Activated naive CD4-positive, alpha-beta T cell treated with anti-CD3 and anti-CD28 coated beads for 36 hours (primary cell): ENCODE measurements around the gene DNMT3L. TPM values are rescaled to one million over a fixed set of nuclear protein-coding genes. Genes with fewer than 3 reads are reported as not detected.
A peak's percentile ranks its signal among the peaks of the same experiment; 100 is the strongest.
"Not testable (repeated sequence)": the region's sequence is repeated elsewhere in the genome, so short reads cannot be mapped to it uniquely, and the experiment has no call there.

Source experiments
- CTCF ChIA-PET: fragments of 350-600 bp; sonication (Branson Sonifier 250); formaldehyde crosslinking; loops from one replicate; lab custom pipeline; 2021; ENCODE audit warnings: antibody characterized with exemption; lab: Charles Lee
- DNase-seq: peaks from one replicate; pipeline ENCODE4 v3.0.0-alpha.2; 2020
- H3K27ac Mint-ChIP-seq: one replicate; pipeline ENCODE4 v1.8.0; 2021; ENCODE audit warnings: mild to moderate bottlenecking, mixed read lengths
- H3K27me3 Mint-ChIP-seq: one replicate; pipeline ENCODE4 v1.8.0; 2021; ENCODE audit warnings: low read depth, mixed read lengths
- H3K36me3 Mint-ChIP-seq: one replicate; pipeline ENCODE4 v1.8.0; 2021; ENCODE audit warnings: low read depth, mixed read lengths
- H3K4me1 Mint-ChIP-seq: one replicate; pipeline ENCODE4 v1.8.0; 2021; ENCODE audit warnings: low read depth, mixed read lengths
- H3K4me3 Mint-ChIP-seq: one replicate; pipeline ENCODE4 v1.8.0; 2021; ENCODE audit warnings: mild to moderate bottlenecking, moderate library complexity, mixed read lengths
- H3K9me3 Mint-ChIP-seq: one replicate; pipeline ENCODE4 v1.8.0; 2021; ENCODE audit warnings: mixed read lengths
- intact Hi-C: fragments of 100-400 bp; cut with micrococcal nuclease; formaldehyde crosslinking; loops from one replicate; pipeline ENCODE4 v1.15.1; 2023
- total RNA-seq, 2 experiments: library from RNA; stranded (reverse); gene quantifications; one replicate each; pipeline ENCODE4 v1.2.3, GENCODE V29; 2021

Gene DNMT3L
- total RNA-seq, result not detected

DNA sequence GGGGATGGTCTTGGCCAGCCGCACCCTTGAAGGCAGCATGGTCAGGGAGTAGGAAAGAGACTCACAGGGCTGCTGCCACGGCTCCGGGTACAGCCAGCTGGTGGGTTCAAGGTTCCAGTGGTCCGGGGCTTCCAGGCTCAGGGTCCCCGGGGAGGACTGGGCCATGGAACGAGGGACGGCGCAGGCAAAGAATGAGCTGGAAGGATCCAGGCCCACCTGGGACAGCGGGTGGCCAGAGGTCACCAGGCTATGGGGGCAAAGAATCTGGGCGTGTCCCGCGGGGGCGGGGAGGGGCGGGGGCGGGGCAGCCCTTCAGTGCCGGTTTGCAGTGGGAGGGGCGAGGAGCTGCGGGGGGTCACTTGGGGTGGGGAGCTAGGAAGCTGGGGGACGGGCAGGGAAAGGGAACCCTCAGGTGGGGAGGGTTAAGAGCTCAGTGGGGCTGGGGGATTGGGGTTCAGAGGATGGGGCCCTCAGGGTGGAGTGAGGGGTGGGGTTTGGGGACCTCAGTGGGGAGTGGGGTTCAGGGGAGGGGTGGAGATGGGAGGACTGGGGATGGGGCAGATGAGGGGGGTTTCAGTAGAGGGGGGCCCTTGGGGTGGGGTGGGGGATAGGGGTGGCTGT is at the start of gene DNMT3L:
DNMT3L (minus strand) TSS at position 223 of the 621 bp plus-strand sequence. CDS start 638 bp downstream, outside the sequence.
- Mint-ChIP-seq H3K9me3 (no peaks in the 10 kb centered on the region), H3K36me3 (no peaks in the 10 kb centered on the region), H3K4me1 (no peaks in the 10 kb centered on the region), H3K27ac (no peak within 1 kb of the TSS), H3K27me3 (no peaks in the 10 kb centered on the region), H3K4me3 (no peak within 1 kb of the TSS)
- CTCF ChIA-PET, result interaction anchor here (0.6 to 1.1 kb wide), 2 partner anchors 36 to 89 kb away, joined by 3 to 4 read pairs; no protein-coding TSS in a partner anchor
- no peak for DNase-seq
- intact Hi-C loops, result no loop called here

DNA sequence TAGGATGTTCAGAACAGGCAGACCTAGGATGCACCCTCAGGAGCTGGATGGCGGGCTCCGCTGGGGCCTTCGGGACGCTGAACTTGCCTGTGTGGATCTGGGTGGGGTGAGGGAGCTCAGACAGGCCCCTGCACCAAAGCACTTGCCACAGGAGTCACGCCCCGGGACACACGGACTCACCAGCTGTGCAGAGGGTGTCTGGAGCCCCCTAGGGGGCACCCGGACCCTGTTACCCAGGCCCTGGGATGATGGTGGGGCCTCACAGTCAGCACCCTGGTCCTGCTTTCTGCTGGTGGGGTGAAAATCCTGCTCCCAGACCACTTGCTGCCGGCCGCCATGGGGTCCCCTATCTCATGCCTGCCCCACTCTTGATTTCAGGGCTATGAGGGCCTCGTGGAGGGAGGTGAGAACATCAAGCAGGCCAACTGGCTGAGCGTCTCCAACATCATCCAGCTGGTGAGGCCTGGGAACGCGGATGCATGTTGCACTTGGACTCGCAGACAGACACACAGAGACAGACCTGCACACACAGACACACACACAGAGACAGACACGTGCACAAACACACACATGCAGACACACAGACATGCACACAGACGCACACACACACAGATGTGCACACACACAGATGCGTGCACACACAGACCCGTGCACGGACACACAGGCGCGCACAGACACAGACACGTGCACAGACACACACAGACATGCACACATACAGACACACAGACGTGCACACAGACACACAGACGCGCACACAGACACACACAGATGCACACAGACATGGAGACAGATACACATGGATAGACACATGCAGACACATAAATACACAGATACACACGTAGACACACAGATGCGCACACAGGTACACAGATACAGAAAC is 49.2 kb upstream of the DNMT3L start:
- Mint-ChIP-seq H3K36me3 (peaks cover 10% of the 10 kb centered on the region), H3K4me3 (no peak overlapping the region), H3K27ac (no peak overlapping the region), H3K27me3 (no peaks in the 10 kb centered on the region), H3K4me1 (no peaks in the 10 kb centered on the region), H3K9me3 (no peaks in the 10 kb centered on the region)
- no peak for DNase-seq
- intact Hi-C loops, result no loop called here
- CTCF ChIA-PET, result no interaction called here

DNA sequence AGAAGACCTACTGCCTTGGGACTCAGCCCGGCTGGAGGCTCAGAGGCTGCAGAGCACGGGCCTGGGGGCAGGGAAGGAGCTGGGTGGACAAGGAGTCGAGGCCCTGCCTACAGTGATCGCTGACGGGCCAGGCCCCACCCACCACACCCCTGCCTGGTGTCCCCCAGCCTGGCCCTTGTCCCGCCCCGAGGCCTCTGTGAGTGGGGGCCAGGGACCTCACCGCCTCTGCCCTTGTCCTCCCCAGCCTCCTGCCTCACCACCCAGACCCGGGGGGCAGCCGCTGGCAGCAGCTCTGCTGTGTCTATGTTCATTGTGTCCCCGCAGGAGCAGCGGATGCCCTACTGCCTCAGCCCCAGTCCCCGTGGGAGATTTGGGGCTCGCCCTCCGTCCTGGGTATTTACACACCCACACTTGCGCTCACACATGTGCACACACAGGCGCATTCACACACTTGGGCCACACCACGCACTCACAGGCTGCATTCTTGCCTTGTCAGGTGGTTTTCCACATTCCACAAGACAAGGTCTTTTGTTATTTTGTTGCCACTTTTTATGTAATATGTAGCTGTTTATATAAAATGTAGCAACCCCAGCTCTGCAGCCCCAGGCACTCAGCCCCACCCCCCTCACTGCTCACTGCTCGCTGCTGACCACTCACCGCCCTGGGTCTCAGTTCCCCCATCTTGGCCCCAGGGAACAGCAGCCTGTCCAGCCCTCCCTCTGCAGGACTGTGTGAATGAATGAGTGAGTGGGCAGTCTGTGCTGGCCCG is 45.4 kb upstream of the DNMT3L start:
- CTCF ChIA-PET, result no interaction called here
- intact Hi-C loops, result loop anchor here (10.0 kb wide), 1 partner anchor 148 kb away; the partner anchor contains the start of gene LRRC3
- no peak overlapping the region for H3K4me3 Mint-ChIP-seq
- DNase-seq, result no peak
- H3K36me3 Mint-ChIP-seq, result peaks cover 10% of the 10 kb centered on the region
- no peaks in the 10 kb centered on the region for H3K27me3 Mint-ChIP-seq
- no peak overlapping the region for H3K27ac Mint-ChIP-seq
- peaks cover 21% of the 10 kb centered on the region for H3K4me1 Mint-ChIP-seq
- H3K9me3 Mint-ChIP-seq, result no peaks in the 10 kb centered on the region

DNA sequence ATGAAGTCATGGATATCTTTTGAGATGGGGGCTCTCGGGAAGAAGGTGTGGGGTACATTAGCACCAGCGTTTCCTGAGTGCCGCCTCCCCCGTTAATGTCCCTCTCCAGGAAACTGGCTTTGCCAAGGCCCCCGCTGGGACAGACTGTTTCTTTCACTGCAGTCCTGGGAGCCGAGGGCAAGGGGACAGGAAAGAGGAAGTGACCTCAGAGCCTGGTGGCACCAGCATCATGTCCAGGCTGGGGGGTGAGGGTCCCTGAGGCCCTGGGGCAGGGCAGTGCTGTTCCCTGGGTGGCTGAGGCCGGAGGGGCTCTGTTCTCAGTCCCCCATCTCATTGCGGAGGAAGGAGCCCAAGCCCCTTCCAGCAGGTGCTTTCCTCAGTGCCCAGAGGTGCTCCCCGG is 44.0 kb upstream of the DNMT3L start:
- Mint-ChIP-seq H3K4me3 (no peak overlapping the region), H3K27ac (no peak overlapping the region), H3K36me3 (peaks cover 2% of the 10 kb centered on the region), H3K9me3 (no peaks in the 10 kb centered on the region), H3K27me3 (no peaks in the 10 kb centered on the region), H3K4me1 (peaks cover 35% of the 10 kb centered on the region)
- CTCF ChIA-PET, result interaction anchor here (1.2 kb wide), 1 partner anchor 51 kb away, joined by 4 read pairs; no protein-coding TSS in a partner anchor
- intact Hi-C loops, result loop anchor here (10.0 kb wide), 1 partner anchor 149 kb away; the partner anchor contains the start of gene LRRC3
- DNase-seq, result no peak

DNA sequence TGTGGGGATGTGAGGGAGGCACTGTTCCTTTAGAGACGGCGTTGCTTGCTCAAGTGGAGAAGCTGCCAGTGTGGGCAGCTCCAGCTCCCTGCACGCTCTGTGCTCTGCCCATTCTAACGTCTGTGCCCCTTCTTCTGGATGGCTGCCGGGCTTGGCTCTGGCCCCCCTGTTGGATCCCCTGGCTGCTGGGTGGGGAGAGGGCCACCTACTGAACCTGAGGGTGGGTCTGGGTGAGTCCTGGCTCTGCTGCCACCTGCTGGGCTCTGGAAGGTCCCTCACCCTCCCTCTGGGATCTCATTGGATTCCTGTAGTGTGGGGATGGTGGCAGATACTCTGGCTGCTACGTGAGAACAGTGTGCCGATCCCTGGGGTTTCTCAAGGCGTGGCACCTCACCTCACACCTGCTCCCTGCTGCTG is 43.2 kb upstream of the DNMT3L start:
- H3K27me3 Mint-ChIP-seq, result no peaks in the 10 kb centered on the region
- peaks cover 36% of the 10 kb centered on the region for H3K4me1 Mint-ChIP-seq
- H3K27ac Mint-ChIP-seq, result no peak overlapping the region
- peak; percentile 55 for DNase-seq
- H3K36me3 Mint-ChIP-seq, result peaks cover 2% of the 10 kb centered on the region
- no peak overlapping the region for H3K4me3 Mint-ChIP-seq
- intact Hi-C loops, result loop anchor here (5.0 to 10.0 kb wide), 2 partner anchors 52 to 150 kb away; partner anchors contain the start of gene LRRC3
- H3K9me3 Mint-ChIP-seq, result no peaks in the 10 kb centered on the region
- CTCF ChIA-PET, result interaction anchor here (0.7 to 1.2 kb wide), 2 partner anchors 9 to 50 kb away, joined by 3 to 4 read pairs; no protein-coding TSS in a partner anchor

DNA sequence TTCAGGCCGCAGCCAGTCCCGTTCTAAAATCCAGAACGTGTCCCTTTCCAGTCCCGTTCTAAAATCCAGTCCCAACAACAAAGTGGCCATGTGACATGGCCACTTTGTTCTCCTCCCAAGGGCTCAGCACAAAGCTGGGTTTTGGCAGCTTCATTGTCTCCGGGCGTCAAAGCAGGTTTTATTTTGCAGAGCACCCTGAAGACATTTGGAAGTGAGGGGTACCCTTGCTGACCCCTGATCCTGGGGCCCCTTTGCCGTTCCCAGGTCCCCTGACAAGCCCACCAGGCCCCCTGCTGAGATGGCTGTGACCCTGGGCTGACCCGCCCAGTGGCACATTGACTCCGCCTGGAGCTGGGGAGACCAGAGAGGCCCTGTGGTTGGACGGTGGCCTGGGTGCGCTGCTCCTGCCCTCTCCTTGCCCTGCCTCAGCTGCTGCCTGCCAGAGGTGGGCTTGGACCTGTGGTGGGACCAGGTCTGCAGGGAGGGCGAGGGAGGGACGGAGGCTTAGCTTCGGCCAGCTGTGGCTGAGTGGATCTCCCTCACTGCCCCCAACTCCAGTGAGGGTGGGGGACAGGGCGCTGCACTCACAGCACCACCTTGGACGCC is 42.4 kb upstream of the DNMT3L start:
- Mint-ChIP-seq H3K27me3 (no peaks in the 10 kb centered on the region), H3K4me1 (peaks cover 39% of the 10 kb centered on the region), H3K9me3 (no peaks in the 10 kb centered on the region), H3K27ac (no peak overlapping the region), H3K4me3 (no peak overlapping the region), H3K36me3 (peaks cover 2% of the 10 kb centered on the region)
- CTCF ChIA-PET, result interaction anchor here (0.7 kb wide), 1 partner anchor 8 kb away, joined by 3 read pairs; no protein-coding TSS in a partner anchor
- intact Hi-C loops, result loop anchor here (5.0 to 10.0 kb wide), 2 partner anchors 53 to 151 kb away; partner anchors contain the start of gene LRRC3
- no peak for DNase-seq

DNA sequence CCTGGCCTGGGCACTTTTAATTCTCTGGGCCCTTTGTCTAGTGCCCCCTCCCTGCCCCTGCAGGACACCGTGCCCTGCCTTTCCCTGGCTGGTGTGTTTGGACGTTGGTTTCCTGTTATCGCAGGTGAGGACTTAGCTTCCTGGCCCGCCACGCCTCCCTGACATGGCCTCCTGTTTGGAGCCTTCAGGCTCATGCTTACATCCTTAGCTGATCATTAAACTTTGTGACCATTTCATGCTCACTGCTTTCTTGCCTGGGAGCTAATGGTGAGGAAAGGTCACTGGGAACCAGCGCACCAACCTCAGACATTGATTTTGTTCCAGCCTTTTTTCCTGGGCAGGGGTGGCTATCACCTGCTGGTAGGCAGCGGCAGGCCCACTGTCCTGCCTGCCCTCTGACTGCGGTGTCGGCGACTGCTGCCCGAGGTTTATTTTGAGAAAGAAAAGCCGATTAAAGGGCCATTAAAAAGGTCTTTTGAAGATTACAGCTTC is 41.8 kb upstream of the DNMT3L start:
- H3K36me3 Mint-ChIP-seq, result peaks cover 2% of the 10 kb centered on the region
- intact Hi-C loops, result loop anchor here (5.0 to 10.0 kb wide), 2 partner anchors 54 to 151 kb away; partner anchors contain the start of gene LRRC3

DNA sequence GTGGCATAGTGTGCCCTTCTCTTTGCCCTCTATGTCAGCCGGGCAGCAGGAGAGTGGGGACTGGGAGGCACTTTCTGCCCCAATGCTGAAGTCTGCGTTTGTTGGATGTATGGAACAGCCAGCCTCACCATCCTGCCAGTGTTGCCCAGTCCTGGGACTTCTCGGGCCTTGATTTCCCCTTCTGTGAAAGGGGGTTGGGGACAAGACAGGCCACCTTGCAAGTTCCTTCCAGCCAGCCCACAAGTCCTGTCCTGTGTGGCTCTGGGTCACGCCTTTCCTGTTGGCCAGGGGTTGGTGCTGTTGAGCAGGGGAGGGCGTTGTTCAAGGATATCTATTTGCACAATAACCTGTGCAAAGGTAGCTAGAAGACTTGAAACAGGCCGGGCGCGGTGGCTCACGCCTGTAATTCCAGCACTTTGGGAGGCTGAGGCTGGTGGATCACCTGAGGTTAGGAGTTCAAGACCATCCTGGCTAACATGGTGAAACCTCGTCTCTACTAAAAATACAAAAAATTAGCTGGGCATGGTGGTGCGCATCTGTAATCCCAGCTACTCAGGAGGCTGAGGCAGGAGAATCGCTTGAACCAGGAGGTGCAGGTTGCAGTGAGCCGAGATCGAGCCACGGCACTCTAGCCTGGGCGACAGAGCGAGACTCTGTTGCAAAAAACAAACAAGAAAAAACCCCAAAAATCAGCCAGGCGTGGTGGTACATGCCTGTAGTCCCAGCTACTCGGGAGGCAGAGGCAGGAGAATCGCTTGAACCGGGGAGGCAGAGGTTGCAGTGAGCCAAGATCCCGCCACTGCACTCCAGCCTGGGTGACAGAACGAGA is 41.1 kb upstream of the DNMT3L start:
- not testable (repeated sequence) for H3K36me3 Mint-ChIP-seq, H3K27ac Mint-ChIP-seq, H3K9me3 Mint-ChIP-seq, H3K27me3 Mint-ChIP-seq
- Mint-ChIP-seq H3K4me3 (peak overlapping the region; percentile 54), H3K4me1 (peaks cover 51% of the 10 kb centered on the region)
- CTCF ChIA-PET, result interaction anchor here (0.6 to 0.7 kb wide), 2 partner anchors 35 to 186 kb away, joined by 3 read pairs; no protein-coding TSS in a partner anchor
- DNase-seq, result peak; percentile 35
- intact Hi-C loops, result loop anchor here (5.0 to 10.0 kb wide), 2 partner anchors 55 to 152 kb away; partner anchors contain the start of gene LRRC3

More for the DNA sequence above, 41.8 kb upstream of the DNMT3L start:
- Mint-ChIP-seq H3K9me3 (no peaks in the 10 kb centered on the region), H3K4me3 (no peak overlapping the region), H3K27me3 (no peaks in the 10 kb centered on the region), H3K4me1 (peaks cover 43% of the 10 kb centered on the region), H3K27ac (no peak overlapping the region)
- no peak for DNase-seq
- CTCF ChIA-PET, result interaction anchor here (0.6 kb wide), 1 partner anchor 185 kb away, joined by 3 read pairs; no protein-coding TSS in a partner anchor

DNA sequence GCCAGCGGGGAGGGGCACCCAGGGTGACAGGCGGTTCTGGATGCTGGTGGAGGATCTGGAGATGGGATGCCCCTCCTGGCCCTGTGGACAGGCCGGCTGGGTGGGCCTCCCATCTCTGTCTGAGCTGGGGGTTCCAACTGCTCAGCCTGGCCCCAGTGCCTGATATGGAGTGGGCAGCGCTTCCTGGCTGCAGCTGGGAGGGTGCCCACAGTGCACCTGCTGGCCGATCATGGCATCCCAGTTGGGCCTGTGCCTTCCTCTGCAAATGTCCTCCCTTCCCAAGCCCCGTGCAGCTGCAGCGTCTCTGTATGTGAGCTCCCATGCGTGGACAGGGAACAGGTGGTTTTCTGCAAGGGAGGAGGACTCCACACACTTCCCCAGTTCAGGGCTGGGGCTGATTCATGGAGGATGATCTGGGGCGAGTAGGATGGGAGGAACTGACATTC is 40.3 kb upstream of the DNMT3L start:
- H3K4me1 Mint-ChIP-seq, result peaks cover 55% of the 10 kb centered on the region
- intact Hi-C loops, result loop anchor here (5.0 to 10.0 kb wide), 2 partner anchors 55 to 153 kb away; partner anchors contain the start of gene LRRC3
- H3K9me3 Mint-ChIP-seq, result no peaks in the 10 kb centered on the region
- CTCF ChIA-PET, result interaction anchor here (1.0 kb wide), 1 partner anchor 217 kb away, joined by 3 read pairs; no protein-coding TSS in a partner anchor
- H3K27ac Mint-ChIP-seq, result no peak overlapping the region
- H3K36me3 Mint-ChIP-seq, result peaks cover 2% of the 10 kb centered on the region
- DNase-seq, result no peak
- H3K27me3 Mint-ChIP-seq, result no peaks in the 10 kb centered on the region
- H3K4me3 Mint-ChIP-seq, result peak overlapping the region; percentile 54

DNA sequence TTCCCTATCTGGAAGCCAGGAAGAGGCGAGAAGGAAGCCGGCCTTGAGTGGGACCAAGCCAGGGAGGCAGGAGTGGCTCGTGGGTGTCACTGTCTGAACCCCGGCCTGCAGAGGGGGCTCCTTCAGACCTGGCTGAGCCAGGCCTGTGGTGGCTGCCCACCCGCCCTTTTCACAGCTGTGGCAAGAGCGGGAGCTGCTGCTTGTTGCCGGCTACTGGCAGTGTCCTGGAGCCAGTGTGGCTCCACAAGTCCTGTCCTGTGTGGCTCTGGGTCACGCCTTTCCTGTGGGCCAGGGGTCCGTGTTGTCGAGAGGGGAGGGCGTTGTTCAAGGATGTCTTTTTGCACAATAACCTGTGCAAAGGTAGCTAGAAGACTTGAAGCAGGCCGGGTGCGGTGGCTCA is 39.4 kb upstream of the DNMT3L start:
- no peak for DNase-seq
- H3K4me3 Mint-ChIP-seq, result peak overlapping the region; percentile 74
- H3K4me1 Mint-ChIP-seq, result peaks cover 55% of the 10 kb centered on the region
- H3K27me3 Mint-ChIP-seq, result no peaks in the 10 kb centered on the region
- H3K27ac Mint-ChIP-seq, result peak overlapping the region; percentile 50
- H3K36me3 Mint-ChIP-seq, result no peaks in the 10 kb centered on the region
- intact Hi-C loops, result loop anchor here (5.0 to 10.0 kb wide), 2 partner anchors 56 to 154 kb away; partner anchors contain the start of gene LRRC3
- CTCF ChIA-PET, result interaction anchor here (0.6 to 1.0 kb wide), 2 partner anchors 33 to 216 kb away, joined by 3 read pairs; no protein-coding TSS in a partner anchor
- no peaks in the 10 kb centered on the region for H3K9me3 Mint-ChIP-seq
